PFSK-1 (cell line): ENCODE data around the gene MUC5AC.

Experiments
- FOXP2 ChIP-seq: optimal IDR thresholded peaks from 2 replicates; pipeline ENCODE3; 2011; ENCODE audit warnings: borderline replicate concordance, control low read depth, inconsistent platforms; ENCODE audit not compliant: insufficient read depth; ENCODE audit errors: extremely low read length, extremely low read depth
- POLR2AphosphoS5 ChIP-seq: IDR thresholded peaks from 2 replicates; pipeline ENCODE4 v1.6.1; 2012; ENCODE audit warnings: low read depth, mild to moderate bottlenecking, control low read depth, low read length, moderate library complexity
- REST ChIP-seq, 2 experiments: IDR thresholded peaks; 2 replicates each; pipeline versions ENCODE4 v1.6.1 to v1.8.0; 2011 to 2012; ENCODE audit warnings: low read depth in 2 of 2, low read length in 2 of 2, control low read depth in 1 of 2, inconsistent platforms in 1 of 2, mild to moderate bottlenecking in 1 of 2, moderate library complexity in 1 of 2; ENCODE audit not compliant: insufficient read depth in 1 of 2
- SIN3A ChIP-seq: IDR thresholded peaks from 2 replicates; pipeline ENCODE4 v1.6.1; 2012; ENCODE audit warnings: mild to moderate bottlenecking, low read length, moderate library complexity, borderline replicate concordance; ENCODE audit not compliant: insufficient read depth
- TAF1 ChIP-seq: IDR thresholded peaks from 2 replicates; pipeline ENCODE4 v1.6.1; 2012; ENCODE audit warnings: low read length, control low read depth, borderline replicate concordance; ENCODE audit not compliant: insufficient read depth

The MUC5AC gene

GRCh38 chr11:1200611-1201191 is 42.9 kb downstream of the MUC5AC start:
- no peak for TF ChIP-seq REST (IDR thresholded peaks at IDR 0.05; ENCODE audit: insufficient read depth in 1 of 2, low read depth in 2 of 2, low read length in 2 of 2)
- no peak for TF ChIP-seq POLR2AphosphoS5
- no peak for TF ChIP-seq TAF1
- no peak for TF ChIP-seq SIN3A
- TF ChIP-seq FOXP2: no peak

DNA sequence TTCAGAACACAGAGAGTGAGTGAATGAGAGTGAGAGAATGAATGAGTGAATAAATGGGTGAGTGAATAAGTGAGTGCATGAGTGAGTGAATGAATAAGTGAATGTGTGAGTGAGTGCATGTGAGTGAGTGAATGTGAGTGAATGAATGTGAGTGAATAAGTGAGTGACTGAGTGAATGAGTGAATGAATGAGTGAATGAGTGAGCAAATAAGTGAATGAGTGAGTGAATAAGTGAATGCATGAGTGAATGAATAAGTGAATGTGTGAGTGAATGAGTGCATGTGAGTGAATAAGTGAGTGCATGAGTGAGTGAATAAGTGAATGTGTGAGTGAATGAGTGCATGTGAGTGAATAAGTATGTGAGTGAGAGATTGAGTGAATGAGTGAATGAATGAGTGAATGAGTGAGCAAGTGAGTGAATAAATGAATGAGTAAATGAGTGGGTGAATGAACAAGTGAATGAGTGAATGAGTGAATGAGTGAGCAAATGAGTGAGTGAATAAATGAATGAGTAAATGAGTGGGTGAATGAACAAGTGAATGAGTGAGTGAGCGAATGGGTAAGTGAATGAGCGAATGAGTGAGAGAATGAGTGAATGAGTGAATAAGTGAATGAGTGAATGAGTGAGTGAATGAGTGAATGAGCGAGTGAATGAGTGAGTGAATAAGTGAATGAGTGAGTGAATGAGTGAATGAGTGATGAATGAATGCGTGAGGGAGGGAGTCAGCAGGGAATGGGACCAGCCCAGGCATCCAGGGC is 43.8 kb downstream of the MUC5AC start:
- no peak for TF ChIP-seq REST (IDR thresholded peaks at IDR 0.05; ENCODE audit: insufficient read depth in 1 of 2, low read depth in 2 of 2, low read length in 2 of 2)
- TF ChIP-seq TAF1: no peak
- TF ChIP-seq POLR2AphosphoS5: no peak
- TF ChIP-seq SIN3A: no peak
- no peak for TF ChIP-seq FOXP2

GRCh38 chr11:1202154-1202775 is 44.5 kb downstream of the MUC5AC start:
- TF ChIP-seq POLR2AphosphoS5 (no peak), TAF1 (no peak), REST (IDR thresholded peaks at IDR 0.05; ENCODE audit: insufficient read depth in 1 of 2, low read depth in 2 of 2, low read length in 2 of 2) (no peak), FOXP2 (no peak), SIN3A (no peak)

DNA sequence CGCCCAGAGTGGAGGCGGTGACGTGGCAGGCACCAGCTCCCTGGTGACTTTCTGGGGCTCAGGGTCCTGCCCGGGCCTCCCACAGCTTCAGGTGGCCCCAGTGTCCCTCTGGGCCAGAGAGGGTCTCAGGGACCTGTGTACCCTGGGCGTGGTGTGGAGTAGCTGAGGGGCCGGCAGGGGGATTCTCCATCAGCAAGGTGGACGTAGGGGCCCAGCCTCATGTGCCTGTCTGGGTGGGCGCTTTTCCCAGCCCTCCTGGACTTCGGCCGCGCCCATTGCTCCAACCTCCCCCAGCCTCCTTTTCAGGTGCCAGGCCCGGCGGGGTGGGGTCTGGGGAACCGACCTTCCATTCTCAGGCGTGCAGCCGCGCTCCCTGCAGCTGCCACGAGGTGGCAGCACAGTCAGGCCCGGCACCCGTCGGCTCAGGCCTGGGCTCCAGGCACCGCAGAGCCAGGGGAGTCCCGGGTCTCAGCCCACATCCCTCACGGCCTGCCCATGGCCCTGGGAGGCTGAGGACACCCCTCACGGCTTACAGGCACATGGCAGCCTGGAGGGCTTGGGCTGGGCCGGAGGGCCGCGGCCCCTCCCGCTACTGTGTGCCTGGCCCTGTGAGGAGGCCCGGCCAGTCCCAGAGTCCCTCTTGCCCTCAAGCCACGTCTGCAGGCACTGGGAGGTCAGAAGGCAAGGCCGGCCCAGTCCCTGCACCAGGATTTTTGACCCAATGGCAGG is 45.2 kb downstream of the MUC5AC start:
- no peak for TF ChIP-seq SIN3A
- no peak for TF ChIP-seq REST (IDR thresholded peaks at IDR 0.05; ENCODE audit: insufficient read depth in 1 of 2, low read depth in 2 of 2, low read length in 2 of 2)
- TF ChIP-seq TAF1: no peak
- TF ChIP-seq POLR2AphosphoS5: no peak
- TF ChIP-seq FOXP2: no peak
